ENCODE measurements around the gene OLFML2B.
"Not testable (repeated sequence)": the region's sequence is repeated elsewhere in the genome, so short reads cannot be mapped to it uniquely, and the experiment has no call there.

Gene OLFML2B

DNA sequence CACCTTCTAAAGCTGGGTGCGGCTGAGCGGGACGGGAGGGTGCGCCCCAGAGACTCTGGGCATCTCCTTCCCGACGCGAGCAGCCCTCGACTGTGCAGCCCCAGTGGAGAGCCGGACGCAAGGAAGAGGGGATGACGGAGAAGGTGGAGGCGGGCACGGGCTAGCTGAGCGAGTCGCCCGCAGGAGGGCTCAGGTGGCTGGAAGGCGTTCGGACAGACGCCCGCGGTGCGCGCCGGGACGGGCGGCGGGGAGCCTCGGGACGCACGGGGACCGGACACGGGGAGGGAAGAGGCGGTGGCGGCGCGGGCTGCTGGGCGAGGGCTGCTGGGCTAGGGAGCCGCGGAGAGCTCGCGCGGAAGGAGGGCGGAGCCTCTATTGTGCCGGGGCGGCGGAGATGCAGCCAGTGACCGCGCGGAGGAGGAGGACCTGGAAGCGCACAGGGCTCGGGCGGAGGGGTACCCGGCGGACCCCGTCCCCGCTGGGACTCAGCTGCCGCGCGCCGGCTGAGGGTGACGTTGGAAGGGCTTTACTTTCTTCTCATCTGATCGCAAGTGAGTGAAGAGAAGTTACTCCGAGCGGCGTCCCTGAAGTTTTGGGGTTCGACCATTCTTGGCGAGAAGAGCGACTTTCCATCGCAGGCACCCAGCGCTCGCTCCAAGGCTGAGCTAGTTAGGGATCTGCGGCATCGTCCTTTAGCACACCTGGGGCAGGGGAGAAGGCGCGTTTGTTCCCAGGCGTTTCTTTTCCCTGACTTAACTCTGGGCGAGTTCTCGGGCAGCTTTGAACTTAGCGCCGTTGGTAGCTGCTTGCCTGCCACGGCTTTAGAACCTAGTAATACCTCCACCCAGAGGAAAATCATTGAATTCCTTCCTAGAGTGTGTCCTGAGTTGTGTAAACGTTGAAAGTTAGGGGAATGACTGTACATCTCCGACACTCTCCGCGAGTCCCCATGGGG is at the start of gene OLFML2B:
OLFML2B (minus strand) TSS at position 323 of the 955 bp plus-strand sequence. CDS start 439 bp downstream, outside the sequence.
- peak; percentile 39 for DNase-seq

DNA sequence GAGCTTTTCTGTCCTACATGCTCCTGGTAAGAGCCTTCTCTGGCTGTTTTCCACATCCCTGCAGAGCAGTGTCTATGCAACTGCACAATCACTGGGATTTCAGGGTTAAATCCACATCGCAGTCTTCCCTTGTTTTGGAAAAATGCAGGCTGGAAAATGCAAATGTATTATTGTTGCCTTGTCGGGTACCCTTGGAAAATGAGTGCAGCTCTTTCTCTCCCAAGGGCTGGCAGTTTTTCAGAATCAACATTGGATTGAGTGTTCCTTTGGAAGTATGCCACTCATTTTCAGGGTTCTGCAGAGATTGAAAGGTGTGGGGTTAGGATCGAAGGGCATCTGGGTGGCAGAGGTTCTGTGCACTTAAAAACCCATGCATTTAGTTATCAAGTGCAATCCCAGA is 49.1 kb upstream of the OLFML2B start:
- no peak for DNase-seq

DNA sequence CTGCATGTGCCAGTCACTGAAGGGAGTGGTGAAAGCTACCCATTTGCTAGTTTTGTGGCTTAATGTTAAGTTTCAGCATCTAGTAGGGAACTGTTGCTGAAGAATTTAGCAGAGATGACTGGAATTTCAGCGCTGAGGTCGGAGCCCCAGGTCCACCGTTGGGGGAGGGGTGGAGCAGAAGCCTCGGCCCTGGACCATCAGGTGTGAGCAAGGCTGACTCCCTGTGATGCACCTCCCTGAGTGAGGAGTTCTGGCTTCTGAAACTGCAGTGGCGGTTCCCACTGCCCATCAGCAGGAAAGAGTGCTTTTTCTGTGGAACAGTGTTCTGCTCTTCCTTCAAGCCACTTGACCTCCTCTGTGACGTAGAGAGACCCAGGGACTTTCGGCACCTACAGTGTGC is 47.2 kb upstream of the OLFML2B start:
- DNase-seq = no peak

DNA sequence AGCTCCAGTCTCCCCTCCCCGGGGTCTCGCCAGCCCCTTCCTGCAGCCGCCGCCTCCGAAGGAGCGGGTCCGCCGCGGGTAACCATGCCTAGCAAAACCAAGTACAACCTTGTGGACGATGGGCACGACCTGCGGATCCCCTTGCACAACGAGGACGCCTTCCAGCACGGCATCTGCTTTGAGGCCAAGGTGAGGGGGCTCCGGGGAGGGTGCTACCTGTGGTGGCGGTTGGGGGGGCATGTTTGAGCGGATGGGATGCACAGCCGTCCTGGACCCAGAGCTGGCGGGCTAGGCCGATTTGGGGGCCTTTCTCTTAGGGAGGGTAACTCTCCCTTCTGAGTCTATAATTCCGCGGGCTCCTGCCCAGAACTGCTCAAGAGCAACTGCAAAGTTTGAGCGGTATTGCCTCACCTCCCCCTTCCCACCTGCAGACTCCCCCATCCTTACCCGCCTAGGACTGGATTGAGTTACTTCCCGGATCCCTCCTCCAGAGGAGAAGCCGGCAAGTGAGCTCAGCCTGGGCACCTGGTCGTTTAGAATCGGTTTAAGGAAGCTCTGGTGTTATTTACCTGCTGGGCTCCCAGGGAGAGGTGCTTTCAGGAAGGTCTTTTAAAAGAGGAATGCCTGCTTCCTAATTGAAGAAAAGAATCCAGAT is 46.6 kb upstream of the OLFML2B start:
- no peak for DNase-seq

DNA sequence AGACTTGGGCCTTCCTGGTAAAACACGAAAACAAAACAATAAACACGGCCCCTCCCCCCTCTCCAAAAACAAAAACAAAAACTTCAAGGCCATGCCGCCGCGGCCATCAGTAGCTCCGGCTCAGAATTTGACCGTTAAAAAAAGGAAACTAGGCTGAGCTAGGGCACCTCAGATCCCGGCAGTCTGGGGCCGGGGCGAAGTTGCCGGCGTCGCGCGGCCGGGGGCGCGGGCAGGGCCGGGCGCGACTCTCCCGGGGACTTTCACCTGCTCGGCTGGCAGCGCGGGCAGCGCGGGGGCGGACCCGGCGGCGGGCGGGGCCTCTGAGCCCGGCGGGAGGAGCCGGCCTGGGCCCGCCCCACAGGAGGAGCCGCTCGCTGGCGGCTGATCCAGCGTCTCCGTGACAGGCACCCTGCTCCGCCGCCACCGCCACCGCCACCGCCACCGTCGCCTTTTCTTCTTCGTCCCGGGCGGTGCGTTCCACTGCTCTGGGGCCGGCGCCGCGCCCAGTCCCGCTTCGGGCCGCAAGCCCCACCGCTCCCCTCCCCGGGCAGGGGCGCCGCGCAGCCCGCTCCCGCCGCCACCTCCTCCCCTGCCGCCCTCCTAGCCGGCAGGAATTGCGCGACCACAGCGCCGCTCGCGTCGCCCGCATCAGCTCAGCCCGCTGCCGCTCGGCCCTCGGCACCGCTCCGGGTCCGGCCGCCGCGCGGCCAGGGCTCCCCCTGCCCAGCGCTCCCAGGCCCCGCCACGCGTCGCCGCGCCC is 45.8 kb upstream of the OLFML2B start, which contains the start of gene NOS1AP:
NOS1AP (plus strand) TSS at position 358 of the 760 bp plus-strand sequence. CDS start 487 bp downstream, outside the sequence.
- DNase-seq = peak; percentile 86

DNA sequence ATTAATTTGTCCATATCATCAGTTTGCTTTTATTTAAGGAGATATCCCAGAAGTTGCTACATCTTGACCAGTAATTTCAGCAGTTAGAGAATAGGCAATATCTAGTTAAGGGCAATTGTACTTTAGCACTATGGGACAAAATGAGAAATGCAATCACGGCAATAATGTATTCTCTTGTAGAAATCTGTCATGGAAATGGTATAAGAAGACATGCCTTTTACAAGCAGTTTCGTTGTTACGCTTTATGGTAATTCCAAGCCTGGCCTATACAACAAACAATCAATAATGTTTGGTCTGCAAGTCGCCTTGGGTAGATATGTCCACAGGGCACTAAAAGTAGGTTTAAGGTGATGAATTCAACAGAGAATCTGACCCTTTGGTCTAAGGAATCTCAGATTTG is 44.6 kb upstream of the OLFML2B start:
- DNase-seq = no peak

DNA sequence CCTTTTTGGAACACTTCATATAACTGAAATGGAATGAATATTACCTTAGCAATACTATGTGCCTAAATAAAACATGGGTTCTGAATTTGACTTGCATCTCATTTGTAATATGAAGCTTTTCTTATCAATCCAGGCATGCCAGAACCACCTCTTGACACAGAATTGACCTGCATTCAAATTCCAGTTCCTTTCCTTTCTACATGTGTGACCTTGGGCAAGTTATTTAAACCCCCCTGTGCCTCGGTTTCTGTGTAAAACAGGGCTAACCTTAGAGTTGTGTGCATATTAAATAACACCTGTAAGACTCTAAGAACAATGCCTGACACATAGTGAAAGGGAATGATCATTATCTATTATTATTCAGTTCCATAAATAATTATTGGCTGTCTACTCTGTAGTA is 43.8 kb upstream of the OLFML2B start:
- DNase-seq = no peak

DNA sequence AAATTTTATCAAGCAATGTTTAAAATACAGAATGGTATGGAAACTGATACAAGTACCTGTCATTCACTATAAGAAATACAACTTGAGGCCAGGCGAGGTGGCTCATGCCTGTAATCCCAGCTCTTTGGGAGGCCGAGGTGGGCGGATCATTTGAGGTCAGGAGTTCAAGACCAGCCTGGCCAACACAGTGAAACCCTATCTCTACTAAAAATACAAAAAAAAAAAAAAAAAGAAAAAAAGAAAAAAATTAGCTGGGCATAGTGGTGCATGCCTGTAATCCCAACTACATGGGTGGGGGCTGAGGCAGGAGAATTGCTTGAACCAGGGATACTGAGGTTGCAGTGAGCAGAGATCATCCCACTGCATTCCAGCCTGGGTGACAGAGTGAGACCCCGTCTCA is 43.2 kb upstream of the OLFML2B start:
- DNase-seq = not testable (repeated sequence)

DNA sequence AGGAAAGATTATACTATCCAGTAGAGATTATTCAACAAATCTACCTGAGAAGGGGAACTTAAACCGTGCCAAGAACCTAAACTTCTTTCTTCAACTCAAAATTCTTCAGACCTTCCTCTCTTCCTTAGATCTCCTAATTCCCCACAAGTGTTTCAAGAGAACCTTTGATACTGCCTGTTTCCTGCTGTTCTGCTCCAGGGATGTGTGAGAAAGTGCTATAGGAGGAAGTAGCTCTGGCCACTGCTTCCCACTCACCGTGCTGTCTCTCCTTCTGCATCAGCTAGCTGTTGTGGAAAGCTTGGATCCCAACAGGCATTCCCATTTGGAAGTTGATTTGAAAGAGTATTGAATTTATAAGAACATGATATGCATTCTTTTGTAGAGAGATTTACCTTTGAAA is 41.3 kb upstream of the OLFML2B start:
- no peak for DNase-seq

DNA sequence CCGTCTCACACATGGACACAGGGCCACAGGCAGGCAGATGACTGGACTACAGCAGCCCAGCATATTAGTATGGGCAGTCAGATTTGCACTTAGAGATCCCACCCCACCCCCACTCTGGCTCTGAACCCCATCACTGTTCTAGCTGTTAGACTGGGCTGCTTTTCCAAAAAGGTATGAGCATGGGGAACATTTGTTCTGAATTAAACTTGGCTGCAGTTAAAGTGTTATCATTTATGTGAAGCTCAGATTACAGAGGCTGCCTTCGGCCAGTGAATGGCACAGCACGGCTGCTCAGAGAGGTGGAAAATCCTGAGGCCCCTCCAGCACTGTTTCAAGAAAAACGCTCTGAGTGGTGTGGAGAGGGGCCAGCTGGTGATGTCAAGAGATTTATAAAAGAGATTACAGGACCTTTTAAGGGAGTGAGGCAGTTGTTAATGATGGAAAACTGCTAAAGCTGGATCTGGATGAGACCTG is 38.9 kb upstream of the OLFML2B start:
- no peak for DNase-seq

DNA sequence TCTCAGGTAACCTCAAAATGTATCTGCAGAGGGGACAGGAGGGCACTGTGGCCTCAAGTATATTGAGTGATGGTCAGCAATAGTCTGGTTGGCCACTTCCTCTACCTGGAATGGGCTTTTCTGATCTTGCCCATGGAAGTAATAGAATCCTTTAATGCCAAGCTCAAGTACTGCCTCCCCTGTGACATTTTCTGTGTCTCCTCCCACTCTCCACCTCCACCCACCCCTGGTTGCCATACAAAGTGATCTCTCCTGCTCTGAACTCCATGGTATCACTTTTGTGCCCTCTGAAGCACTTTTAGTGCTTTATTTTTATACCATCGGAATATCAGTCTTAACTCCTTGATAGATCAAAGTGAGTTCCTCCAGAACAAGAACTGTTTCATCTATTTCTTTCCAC is 36.6 kb upstream of the OLFML2B start:
- DNase-seq = no peak

DNA sequence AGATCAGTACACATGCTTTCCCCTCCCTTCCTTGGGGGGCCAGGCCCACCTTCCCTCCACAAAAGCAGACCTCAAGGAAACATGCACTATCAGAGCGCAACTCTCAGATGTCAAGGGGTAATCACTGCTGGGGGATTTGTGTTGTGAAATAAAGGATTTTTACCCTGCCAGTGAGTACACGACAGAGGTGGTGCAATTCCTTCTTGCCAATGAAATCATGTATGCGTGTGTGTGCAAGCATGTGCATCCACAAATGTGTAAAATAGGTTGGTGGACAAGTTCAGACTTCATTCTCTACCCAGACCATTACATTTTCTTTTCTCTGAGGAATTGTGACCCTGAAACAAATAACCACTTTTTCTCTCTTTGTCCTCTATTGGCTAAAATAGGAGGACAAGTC is 36.1 kb upstream of the OLFML2B start:
- no peak for DNase-seq

DNA sequence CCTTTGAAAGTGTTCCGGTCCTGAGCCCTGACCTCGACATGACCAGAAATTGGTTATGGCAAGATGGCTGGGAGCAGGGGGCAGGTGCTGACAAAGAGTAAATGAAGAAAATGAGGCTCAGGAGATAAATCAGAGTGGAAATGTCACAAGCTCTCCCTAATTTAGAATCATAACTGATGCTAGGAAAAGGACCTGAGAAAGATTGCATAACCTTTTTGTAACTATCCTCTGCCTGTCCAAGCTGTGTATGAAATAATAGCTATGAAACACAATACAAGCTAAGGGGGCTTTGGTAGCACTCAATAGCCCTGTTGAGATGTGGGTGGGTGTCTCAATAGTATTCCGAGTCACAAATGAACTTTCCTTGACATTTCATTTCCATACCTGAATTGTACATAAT is 32.9 kb upstream of the OLFML2B start:
- DNase-seq = no peak

DNA sequence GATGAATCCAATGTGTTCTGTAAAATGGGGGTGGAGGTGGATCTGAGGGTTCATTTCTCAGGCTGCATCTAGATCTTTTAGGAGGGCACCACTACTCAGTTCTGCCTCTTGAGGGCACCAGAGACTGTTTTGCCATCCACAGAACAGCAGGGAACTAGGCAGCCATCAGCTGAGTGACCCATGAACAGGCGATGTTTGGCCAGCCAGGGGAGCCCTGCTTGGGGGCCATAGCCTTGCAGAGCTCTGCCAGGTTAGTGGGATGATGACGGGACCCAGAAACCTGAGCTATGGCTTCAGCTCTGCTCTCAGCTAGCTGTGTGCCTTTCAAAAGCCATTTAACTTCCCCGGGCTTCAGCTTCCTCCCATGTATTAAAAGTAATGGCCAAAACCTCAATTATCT is 32.4 kb upstream of the OLFML2B start:
- peak; percentile 74 for DNase-seq

DNA sequence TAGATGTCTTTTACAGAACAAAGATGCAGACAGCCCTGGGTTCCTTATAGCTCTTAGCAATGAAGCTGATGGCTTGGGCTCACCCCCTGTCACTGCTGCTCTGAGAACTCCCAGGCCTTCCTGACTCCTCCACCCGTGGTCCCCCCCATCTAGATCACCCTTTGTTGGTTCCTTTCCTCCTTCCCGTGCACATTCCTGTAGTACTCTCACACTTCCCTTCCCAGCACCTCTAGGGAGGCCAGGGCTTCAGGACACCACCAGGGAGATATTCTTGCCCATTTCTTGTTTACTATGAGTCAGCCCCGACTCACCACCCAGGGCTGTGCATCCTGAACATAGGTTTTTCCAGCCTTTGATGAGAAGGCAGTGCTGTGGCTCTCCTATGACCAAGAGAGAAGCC is 31.4 kb upstream of the OLFML2B start:
- DNase-seq = no peak

DNA sequence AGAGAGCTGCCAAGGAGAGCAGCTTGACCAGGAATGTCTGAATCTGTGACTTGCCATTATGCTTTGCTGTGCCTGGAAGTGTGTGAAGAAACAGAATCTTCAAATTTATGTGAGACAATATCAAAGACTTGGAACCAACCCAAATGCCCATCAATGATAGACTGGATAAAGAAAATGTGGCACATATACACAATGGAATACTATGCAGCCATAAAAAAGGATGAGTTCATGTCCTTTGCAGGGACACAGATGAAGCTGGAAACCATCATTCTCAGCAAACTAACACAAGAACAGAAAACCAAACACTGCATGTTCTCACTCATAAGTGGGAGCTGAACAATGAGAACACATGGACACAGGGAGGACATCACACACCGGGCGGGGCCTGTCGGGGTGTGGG is 30.3 kb upstream of the OLFML2B start:
- not testable (repeated sequence) for DNase-seq

DNA sequence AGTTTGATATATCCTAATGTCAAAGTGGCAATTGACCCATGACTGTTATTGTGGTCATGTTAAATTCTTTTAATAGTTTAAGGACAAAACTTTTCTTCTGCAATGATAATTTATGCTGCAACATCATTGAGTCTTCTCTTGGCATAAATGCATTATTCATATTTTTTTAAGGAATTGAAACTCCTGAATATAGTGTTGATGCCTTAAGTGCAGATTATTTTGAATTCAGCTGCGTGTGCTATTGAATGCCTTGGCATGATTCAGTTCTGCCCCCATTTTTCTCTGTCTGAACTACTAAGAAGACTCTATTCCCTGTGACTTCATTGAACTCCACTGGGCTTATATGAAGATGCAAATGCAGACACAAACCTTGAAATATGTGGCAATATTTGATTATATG is 23.3 kb upstream of the OLFML2B start:
- no peak for DNase-seq

DNA sequence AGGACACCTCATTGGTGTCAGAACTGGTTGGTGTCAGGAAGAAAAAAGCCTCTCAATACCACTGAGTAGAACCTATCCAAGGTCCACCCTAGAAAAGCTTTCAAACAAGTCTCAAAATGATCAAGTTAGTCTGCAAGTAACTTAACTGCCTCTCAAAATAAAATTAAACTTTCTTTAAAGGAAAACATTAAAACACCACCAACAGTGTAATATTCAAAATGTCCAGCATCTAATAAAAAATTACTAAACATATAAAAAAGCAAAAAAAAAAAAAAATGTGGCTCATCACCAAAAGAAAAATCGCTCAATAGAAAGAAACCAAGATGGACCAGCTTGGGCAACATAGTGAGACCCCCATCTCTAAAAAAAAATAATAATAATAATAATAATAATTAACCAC is 18.7 kb upstream of the OLFML2B start:
- DNase-seq = no peak

DNA sequence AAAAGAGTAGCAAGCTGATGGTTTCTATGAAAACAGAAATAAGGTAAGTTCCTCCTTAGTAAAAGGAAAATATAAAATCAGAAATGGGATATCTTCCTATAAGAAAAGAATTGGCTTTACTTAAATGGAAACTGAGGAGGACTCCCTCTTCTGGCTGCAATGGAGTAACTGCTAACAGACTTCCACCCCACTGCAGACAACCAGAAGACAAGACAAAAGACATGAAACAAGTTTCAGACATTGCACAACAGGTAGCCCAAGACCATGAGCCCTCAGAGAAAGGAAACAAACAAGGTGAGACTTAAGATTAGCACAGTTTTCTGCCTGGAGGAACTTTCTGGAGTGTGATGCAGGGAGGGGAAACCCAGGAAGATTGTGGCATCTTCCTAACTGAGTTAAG is 17.0 kb upstream of the OLFML2B start:
- DNase-seq = no peak

DNA sequence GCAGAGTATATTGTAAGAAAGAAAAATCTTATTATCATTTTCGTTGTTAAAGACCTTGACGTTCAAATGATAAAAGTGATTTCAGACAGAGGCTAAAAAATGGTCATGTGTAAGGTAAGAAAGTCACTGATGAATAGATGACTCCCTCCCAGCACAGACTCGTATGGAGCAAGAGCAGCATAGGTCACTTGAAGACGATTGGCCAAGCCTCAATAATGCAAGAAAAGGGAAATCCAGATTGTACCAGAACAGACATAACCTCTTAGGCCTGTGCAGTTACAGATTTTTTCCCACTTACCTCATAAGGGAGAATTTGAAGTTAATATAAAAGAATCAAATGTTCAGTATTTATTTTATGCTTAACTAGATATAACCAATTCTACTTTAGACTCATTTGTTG is 16.3 kb upstream of the OLFML2B start:
- DNase-seq = no peak

DNA sequence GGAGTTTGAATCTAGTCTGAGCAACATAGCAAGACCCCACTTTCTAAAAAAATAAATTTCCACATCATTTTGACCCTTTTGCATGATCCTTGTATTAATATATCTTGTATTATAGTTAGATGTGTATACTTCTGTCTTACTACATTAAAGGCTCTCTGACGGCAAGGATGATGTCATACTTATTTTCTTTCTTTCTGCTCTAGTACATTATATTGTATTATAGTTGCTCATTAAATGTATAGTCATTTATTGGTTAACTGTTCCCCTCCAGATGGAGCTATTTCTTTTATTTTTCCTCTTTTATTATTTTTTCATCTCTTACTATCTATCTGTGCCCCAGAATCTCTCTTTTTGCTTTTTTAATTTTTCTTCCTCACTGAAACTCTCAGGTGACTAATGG is 15.0 kb upstream of the OLFML2B start:
- no peak for DNase-seq

DNA sequence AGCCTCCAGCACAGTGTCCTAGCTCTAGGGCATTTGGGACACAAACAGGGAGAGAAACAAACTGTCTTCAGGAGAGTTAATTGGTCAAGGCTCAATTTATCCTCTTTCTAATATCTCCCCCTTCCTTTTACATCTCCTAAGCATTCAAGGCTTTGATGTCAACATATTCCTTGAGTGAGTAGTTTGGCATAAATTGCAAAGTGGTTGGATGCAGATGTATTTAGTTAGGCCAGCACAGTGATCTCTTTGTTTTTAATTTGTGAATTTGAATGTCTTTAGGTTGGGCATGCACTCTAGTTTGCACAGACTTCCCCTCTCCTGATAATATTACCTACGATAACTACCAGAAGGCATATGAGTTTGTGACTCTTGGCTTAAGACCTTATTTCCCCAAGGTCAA is 12.5 kb upstream of the OLFML2B start:
- no peak for DNase-seq

DNA sequence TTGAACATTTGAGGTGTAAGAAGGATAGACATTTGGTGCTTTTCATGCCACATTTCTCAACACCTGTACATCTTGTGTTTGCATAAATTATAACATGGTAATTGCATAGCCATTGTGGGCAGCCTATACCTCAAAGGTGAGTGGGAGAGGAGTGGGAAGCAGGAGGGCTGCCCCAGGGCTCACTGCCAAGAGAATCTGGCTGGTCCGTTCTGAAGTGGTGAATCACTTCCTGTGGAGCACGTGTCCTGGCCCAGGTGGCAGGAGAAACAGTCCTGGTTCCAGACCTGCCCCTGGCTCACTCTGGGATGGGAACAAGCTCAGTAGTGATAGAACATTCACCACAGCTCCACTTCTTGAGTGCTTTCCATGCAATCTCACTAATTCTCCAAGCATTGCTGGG is 11.6 kb upstream of the OLFML2B start:
- peak; percentile 17 for DNase-seq

Data from NCI-H774 (cell line).